K562 (cell line): ENCODE measurements around the gene EXOG. TPM values are rescaled to one million over a fixed set of nuclear protein-coding genes. Genes with fewer than 3 reads are reported as not detected.
A peak's percentile ranks its signal among the peaks of the same experiment; 100 is the strongest.

ENCODE experiments used
- ESRRB ChIP-seq: fragments of 250-450 bp; sonication (Bioruptor Pico); IDR thresholded peaks from 2 replicates; pipeline ENCODE4 v1.5.0; 2020; ENCODE audit warnings: mild to moderate bottlenecking, moderate library complexity, borderline replicate concordance
- HCFC1 ChIP-seq: IDR thresholded peaks from 2 replicates; pipeline ENCODE4 v1.6.1; 2012; ENCODE audit warnings: low read depth, low read length, improper control_type of control experiment
- KHSRP ChIP-seq: fragments of 450-650 bp; IDR thresholded peaks from 2 replicates; pipeline ENCODE4 v1.6.1; 2017
- MAZ ChIP-seq, 2 experiments: fragments of 450-650 bp in 1 of 2; sonication (generic) in 1 of 2; formaldehyde crosslinking; IDR thresholded peaks in 1 of 2; conservative IDR thresholded peaks in 1 of 2; 2 replicates each; pipeline versions ENCODE4 v1.4.0 to v1.5.0; 2020; ENCODE audit warnings: mild to moderate bottlenecking in 1 of 2, missing genetic modification reagents in 1 of 2
- MED1 ChIP-seq: sonication (generic); formaldehyde crosslinking; IDR thresholded peaks from 2 replicates; pipeline ENCODE4 v1.8.1; 2023; ENCODE audit warnings: missing genetic modification reagents, borderline replicate concordance
- NONO ChIP-seq, 2 experiments: fragments of 200-400 bp in 1 of 2; fragments of 450-650 bp in 1 of 2; formaldehyde crosslinking in 1 of 2; IDR thresholded peaks; 2 replicates each; pipeline ENCODE4 v1.6.1; 2017; ENCODE audit warnings: low read depth in 2 of 2, mild to moderate bottlenecking in 2 of 2, moderate library complexity in 2 of 2, low read length in 1 of 2
- POLR3G ChIP-seq: IDR thresholded peaks from 2 replicates; pipeline ENCODE4 v1.6.1; 2011; ENCODE audit not compliant: insufficient read length, insufficient replicate concordance; ENCODE audit errors: extremely low read depth
- ZBTB49 ChIP-seq: sonication (generic); formaldehyde crosslinking; IDR thresholded peaks from 2 replicates; pipeline ENCODE4 v1.8.0; 2022; ENCODE audit warnings: missing genetic modification reagents, mild to moderate bottlenecking, borderline replicate concordance
- ZC3H8 ChIP-seq: fragments of 450-650 bp; IDR thresholded peaks from 2 replicates; pipeline ENCODE4 v1.6.1; 2017
- ZNF316 ChIP-seq: fragments of 450-650 bp; IDR thresholded peaks from 2 replicates; pipeline ENCODE4 v1.6.1; 2016
- ZNF75A ChIP-seq: fragments of 450-650 bp; formaldehyde crosslinking; IDR thresholded peaks from 2 replicates; pipeline ENCODE4 v1.4.0; 2020; ENCODE audit warnings: mild to moderate bottlenecking
- polyA plus RNA-seq, 8 experiments: library from polyadenylated mRNA; depleted of rRNA in 4 of 8; stranded (reverse) in 5 of 8; unstranded in 3 of 8; fragments of >200 nt; fragmentation: Nextera tagmentation in 2 of 8; fragmentation: Illumina TruSeq in 1 of 8; extraction: Ambion mirVana in 2 of 8; extraction: Trizol in 1 of 8; gene quantifications; 2 replicates each; pipeline versions ENCODE4 v1.2.1 to v1.2.3, GENCODE V29; 2011 to 2014; ENCODE audit warnings: inconsistent platforms in 1 of 8, missing spikeins in 1 of 8
- total RNA-seq, 7 experiments: library from RNA; depleted of rRNA in 6 of 7; stranded (reverse); fragments of >200 nt in 6 of 7; fragmentation: Illumina TruSeq in 2 of 7; extraction: Trizol in 2 of 7; gene quantifications; 2 replicates each; pipeline versions ENCODE4 v1.2.1 to v1.2.3, GENCODE V29; 2011 to 2021; ENCODE audit warnings: low replicate concordance in 1 of 7
- TF ChIP-seq, protein P1 (sequence below), 2 experiments: fragments of 250-450 bp in 1 of 2; fragments of 450-650 bp in 1 of 2; sonication (Bioruptor Pico) in 1 of 2; IDR thresholded peaks; 2 replicates each; pipeline versions ENCODE4 v1.6.1 to v1.8.0; 2016 to 2021; ENCODE audit warnings: mild to moderate bottlenecking in 2 of 2, moderate library complexity in 2 of 2, missing compliant biosample characterization in 1 of 2, missing genetic modification characterization in 1 of 2
- TF ChIP-seq, protein P2 (sequence below): fragments of 200-400 bp; formaldehyde crosslinking; IDR thresholded peaks from 2 replicates; pipeline ENCODE4 v1.6.1; 2017; ENCODE audit warnings: mild to moderate bottlenecking, low read depth, low read length, moderate library complexity
- TF ChIP-seq, protein P3 (sequence below): sonication (generic); formaldehyde crosslinking; IDR thresholded peaks from 2 replicates; pipeline ENCODE4 v1.8.1; 2022; ENCODE audit warnings: missing genetic modification reagents
- TF ChIP-seq, protein P4 (sequence below), 3 experiments: IDR thresholded peaks in 2 of 3; conservative IDR thresholded peaks in 1 of 3; 2 replicates each; pipeline ENCODE4 v1.5.1; 2011 to 2012; ENCODE audit warnings: low read length in 3 of 3, mild to moderate bottlenecking in 3 of 3, control low read depth in 2 of 3, improper control_type of control experiment in 1 of 3, inconsistent platforms in 1 of 3, low read depth in 1 of 3, mixed read lengths in 1 of 3, moderate library complexity in 1 of 3; ENCODE audit not compliant: insufficient read depth in 2 of 3

The EXOG gene
- total and polyA plus RNA-seq, 9 of the 15 experiments (the other 6 are each of a cell fraction or from before 2014, with no cell fraction given): 10.8 to 21.7 (median 14.8) TPM

DNA sequence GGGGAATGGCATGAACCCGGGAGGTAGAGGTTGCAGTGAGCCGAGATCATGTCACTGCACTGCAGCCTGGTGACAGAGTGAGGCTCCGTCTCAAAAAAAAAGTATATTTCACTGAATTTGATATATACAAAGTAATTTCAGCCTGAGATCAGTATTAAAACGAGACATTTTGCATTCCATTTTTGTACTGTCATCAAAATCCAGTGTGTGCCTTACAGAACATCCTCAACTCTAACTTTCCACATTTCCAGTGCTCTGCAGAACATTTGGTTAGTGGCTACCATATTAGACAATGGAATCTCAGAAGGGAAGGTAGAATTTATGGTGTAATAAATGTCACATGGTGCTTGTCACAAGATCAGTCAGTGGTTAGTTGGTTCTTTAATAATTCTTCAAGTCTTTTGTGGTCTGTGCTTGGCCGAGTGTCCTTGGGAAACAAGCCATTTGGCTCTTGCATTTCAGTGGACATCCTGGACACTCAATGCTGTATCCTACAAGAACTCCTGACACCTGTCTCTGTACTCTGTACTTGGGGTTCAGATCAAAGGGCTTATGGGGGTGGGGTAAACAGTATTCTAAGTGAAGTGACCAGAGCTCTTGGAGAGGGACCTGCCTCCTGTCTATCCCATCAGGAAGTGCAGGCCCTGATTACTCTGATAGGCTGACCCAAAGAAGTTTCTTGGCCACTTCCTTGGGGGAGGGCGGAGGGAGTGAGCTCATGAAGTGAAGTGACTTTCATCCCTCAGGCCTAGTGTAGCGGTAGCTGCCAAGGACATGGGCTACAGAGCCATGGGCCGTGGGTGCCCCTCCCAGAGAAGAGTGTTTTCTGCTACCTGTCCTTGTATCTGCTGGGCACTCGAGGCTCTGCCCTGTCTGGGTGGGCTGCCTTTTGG is 38.8 kb upstream of the EXOG start (continued):
- TF ChIP-seq ZBTB49 (no peak), ESRRB (no peak), POLR3G (no peak), ZC3H8 (no peak), MED1 (CRISPR knock-in tag) (no peak), HCFC1 (no peak), MAZ (CRISPR knock-in tag; conservative IDR thresholded peaks at IDR 0.05 in 1 of 2, IDR thresholded peaks at IDR 0.05 in 1 of 2) (no peak), ZNF316 (peak; percentile 83), ZNF75A (CRISPR knock-in tag) (no peak), KHSRP (no peak), NONO (IDR thresholded peaks at IDR 0.05; ENCODE audit: low read depth in 2 of 2, low read length in 1 of 2) (no peak)
- TF ChIP-seq, protein P1, sequence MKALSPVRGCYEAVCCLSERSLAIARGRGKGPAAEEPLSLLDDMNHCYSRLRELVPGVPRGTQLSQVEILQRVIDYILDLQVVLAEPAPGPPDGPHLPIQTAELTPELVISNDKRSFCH (CRISPR knock-in tag; IDR thresholded peaks at IDR 0.05): no peak
- TF ChIP-seq, protein P1 (tag; IDR thresholded peaks at IDR 0.05): no peak
- TF ChIP-seq, protein P2, sequence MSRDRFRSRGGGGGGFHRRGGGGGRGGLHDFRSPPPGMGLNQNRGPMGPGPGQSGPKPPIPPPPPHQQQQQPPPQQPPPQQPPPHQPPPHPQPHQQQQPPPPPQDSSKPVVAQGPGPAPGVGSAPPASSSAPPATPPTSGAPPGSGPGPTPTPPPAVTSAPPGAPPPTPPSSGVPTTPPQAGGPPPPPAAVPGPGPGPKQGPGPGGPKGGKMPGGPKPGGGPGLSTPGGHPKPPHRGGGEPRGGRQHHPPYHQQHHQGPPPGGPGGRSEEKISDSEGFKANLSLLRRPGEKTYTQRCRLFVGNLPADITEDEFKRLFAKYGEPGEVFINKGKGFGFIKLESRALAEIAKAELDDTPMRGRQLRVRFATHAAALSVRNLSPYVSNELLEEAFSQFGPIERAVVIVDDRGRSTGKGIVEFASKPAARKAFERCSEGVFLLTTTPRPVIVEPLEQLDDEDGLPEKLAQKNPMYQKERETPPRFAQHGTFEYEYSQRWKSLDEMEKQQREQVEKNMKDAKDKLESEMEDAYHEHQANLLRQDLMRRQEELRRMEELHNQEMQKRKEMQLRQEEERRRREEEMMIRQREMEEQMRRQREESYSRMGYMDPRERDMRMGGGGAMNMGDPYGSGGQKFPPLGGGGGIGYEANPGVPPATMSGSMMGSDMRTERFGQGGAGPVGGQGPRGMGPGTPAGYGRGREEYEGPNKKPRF: no peak
- TF ChIP-seq, protein P3, sequence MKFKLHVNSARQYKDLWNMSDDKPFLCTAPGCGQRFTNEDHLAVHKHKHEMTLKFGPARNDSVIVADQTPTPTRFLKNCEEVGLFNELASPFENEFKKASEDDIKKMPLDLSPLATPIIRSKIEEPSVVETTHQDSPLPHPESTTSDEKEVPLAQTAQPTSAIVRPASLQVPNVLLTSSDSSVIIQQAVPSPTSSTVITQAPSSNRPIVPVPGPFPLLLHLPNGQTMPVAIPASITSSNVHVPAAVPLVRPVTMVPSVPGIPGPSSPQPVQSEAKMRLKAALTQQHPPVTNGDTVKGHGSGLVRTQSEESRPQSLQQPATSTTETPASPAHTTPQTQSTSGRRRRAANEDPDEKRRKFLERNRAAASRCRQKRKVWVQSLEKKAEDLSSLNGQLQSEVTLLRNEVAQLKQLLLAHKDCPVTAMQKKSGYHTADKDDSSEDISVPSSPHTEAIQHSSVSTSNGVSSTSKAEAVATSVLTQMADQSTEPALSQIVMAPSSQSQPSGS (CRISPR knock-in tag): no peak
- TF ChIP-seq, protein P4, sequence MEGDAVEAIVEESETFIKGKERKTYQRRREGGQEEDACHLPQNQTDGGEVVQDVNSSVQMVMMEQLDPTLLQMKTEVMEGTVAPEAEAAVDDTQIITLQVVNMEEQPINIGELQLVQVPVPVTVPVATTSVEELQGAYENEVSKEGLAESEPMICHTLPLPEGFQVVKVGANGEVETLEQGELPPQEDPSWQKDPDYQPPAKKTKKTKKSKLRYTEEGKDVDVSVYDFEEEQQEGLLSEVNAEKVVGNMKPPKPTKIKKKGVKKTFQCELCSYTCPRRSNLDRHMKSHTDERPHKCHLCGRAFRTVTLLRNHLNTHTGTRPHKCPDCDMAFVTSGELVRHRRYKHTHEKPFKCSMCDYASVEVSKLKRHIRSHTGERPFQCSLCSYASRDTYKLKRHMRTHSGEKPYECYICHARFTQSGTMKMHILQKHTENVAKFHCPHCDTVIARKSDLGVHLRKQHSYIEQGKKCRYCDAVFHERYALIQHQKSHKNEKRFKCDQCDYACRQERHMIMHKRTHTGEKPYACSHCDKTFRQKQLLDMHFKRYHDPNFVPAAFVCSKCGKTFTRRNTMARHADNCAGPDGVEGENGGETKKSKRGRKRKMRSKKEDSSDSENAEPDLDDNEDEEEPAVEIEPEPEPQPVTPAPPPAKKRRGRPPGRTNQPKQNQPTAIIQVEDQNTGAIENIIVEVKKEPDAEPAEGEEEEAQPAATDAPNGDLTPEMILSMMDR (IDR thresholded peaks at IDR 0.05 in 2 of 3, conservative IDR thresholded peaks at IDR 0.05 in 1 of 3; ENCODE audit: insufficient read depth in 2 of 3, low read depth in 1 of 3, low read length in 3 of 3): peak in 1 of 3 experiments; percentile 17; a peak in 1 of 6 replicates
